H1 (cell line): ENCODE measurements around the gene RIOK3. TPM values are rescaled to one million over a fixed set of nuclear protein-coding genes. Genes with fewer than 3 reads are reported as not detected.

ENCODE experiments used
- BCL11A ChIP-seq, 2 experiments: IDR thresholded peaks; one replicate each; pipeline ENCODE4 v1.6.1; 2011; ENCODE audit warnings: low read depth in 2 of 2, low read length in 2 of 2, mild to moderate bottlenecking in 2 of 2
- KDM4A ChIP-seq: IDR thresholded peaks from one replicate; pipeline ENCODE4 v1.7.1; 2012; ENCODE audit warnings: low read depth, mild to moderate bottlenecking, moderate library complexity, low read length, inconsistent platforms; ENCODE audit not compliant: severe bottlenecking
- polyA plus RNA-seq, 7 experiments: library from polyadenylated mRNA; depleted of rRNA in 3 of 7; stranded (reverse) in 5 of 7; unstranded in 2 of 7; fragments of >200 nt in 5 of 7; fragments of 200-250 nt in 2 of 7; gene quantifications; 1 replicate in 5 of 7; 2 replicates in 1 of 7; 4 replicates in 1 of 7; pipeline versions ENCODE4 v1.2.1 to v1.2.3, GENCODE V29; 2011 to 2013; ENCODE audit warnings: missing spikeins in 2 of 7, mixed read lengths in 2 of 7
- total RNA-seq: library from RNA; stranded (reverse); fragmentation: NEBNext Ultra II Directional; extraction: Animal tissue kit (Norgen Biotek cat#: 25700); gene quantifications from 2 replicates; pipeline ENCODE4 v1.2.1, GENCODE V29; 2021
- TF ChIP-seq, protein P1 (sequence below): IDR thresholded peaks from 2 replicates; pipeline ENCODE4 v1.6.1; 2011; ENCODE audit warnings: low read length, improper control_type of control experiment
- TF ChIP-seq, protein P2 (sequence below): IDR thresholded peaks from 2 replicates; pipeline ENCODE4 v1.6.1; 2011; ENCODE audit warnings: low read depth, mild to moderate bottlenecking, low read length; ENCODE audit not compliant: insufficient read depth

The RIOK3 gene
- total and polyA plus RNA-seq, 2 of the 8 experiments (the other 6 are each of a cell fraction or from before 2014, with no cell fraction given) = 7.5 to 24.3 TPM

DNA sequence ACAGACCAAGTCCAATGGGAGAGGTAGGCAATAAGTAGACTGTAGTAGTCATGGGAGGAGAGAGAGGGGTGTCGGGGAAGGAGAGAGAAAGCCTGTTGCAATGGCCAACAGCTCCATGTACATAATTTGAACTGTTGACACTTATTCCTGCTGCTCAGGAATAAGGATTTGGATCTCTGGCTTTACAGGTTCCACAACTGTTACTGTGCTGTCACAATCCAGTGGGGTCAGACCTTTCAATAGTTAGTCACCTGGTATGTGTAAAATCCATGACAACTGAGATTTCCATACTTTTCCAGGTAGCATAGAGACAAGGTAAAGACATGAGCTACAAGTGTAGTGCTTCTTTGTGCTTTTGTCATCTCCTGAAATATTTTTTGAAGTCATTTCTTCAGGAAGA is 47.5 kb upstream of the RIOK3 start (continued):
- TF ChIP-seq, protein P1, sequence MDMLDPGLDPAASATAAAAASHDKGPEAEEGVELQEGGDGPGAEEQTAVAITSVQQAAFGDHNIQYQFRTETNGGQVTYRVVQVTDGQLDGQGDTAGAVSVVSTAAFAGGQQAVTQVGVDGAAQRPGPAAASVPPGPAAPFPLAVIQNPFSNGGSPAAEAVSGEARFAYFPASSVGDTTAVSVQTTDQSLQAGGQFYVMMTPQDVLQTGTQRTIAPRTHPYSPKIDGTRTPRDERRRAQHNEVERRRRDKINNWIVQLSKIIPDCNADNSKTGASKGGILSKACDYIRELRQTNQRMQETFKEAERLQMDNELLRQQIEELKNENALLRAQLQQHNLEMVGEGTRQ = no peak
- TF ChIP-seq BCL11A (IDR thresholded peaks at IDR 0.05; ENCODE audit: low read depth in 2 of 2, low read length in 2 of 2) (no peak), KDM4A (no peak)
- TF ChIP-seq, protein P2, sequence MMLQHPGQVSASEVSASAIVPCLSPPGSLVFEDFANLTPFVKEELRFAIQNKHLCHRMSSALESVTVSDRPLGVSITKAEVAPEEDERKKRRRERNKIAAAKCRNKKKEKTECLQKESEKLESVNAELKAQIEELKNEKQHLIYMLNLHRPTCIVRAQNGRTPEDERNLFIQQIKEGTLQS = no peak
